NCI-H446 treated with DMSO at 0.1 percent for 48 hours (cell line): Measurements from ENCODE around the gene NUAK2.

Experiments
- DNase-seq: peaks from one replicate; lab custom pipeline; 2025; lab: John Stamatoyannopoulos, UW

The NUAK2 gene

GRCh38 chr1:205346956-205347574 is 25.5 kb upstream of the NUAK2 start:
- no peak for DNase-seq

- DNase-seq, result no peak
Observed at GRCh38 chr1:205345761-205346160, 24.2 kb upstream of the NUAK2 start.

GRCh38 chr1:205344066-205344928 is 22.8 kb upstream of the NUAK2 start:
- DNase-seq, result no peak

- no peak for DNase-seq
Observed at GRCh38 chr1:205343431-205344065, 22.0 kb upstream of the NUAK2 start.

- no peak for DNase-seq
Observed at GRCh38 chr1:205342986-205343385, 21.4 kb upstream of the NUAK2 start.

- no peak for DNase-seq
Observed at GRCh38 chr1:205340676-205341075, 19.1 kb upstream of the NUAK2 start.

GRCh38 chr1:205339717-205340116 is 18.2 kb upstream of the NUAK2 start:
- no peak for DNase-seq

GRCh38 chr1:205339197-205339702 is 17.7 kb upstream of the NUAK2 start:
- no peak for DNase-seq

- no peak for DNase-seq
Observed at GRCh38 chr1:205338011-205338410, 16.5 kb upstream of the NUAK2 start.

- DNase-seq, result no peak
Observed at GRCh38 chr1:205337481-205337880, 15.9 kb upstream of the NUAK2 start.

- DNase-seq, result peak; percentile 42
Observed at GRCh38 chr1:205335692-205336091, 14.1 kb upstream of the NUAK2 start.

- no peak for DNase-seq
Observed at GRCh38 chr1:205332015-205332791, 10.7 kb upstream of the NUAK2 start.

GRCh38 chr1:205330150-205330549 is 8.6 kb upstream of the NUAK2 start:
- no peak for DNase-seq

- no peak for DNase-seq
Observed at GRCh38 chr1:205329719-205330118, 8.2 kb upstream of the NUAK2 start.

GRCh38 chr1:205328476-205328875 is 6.9 kb upstream of the NUAK2 start:
- DNase-seq, result no peak

GRCh38 chr1:205326812-205327466 is 5.4 kb upstream of the NUAK2 start:
- DNase-seq, result no peak

- DNase-seq, result no peak
Observed at GRCh38 chr1:205325334-205325884, 3.9 kb upstream of the NUAK2 start.

- DNase-seq, result no peak
Observed at GRCh38 chr1:205324781-205325180, 3.2 kb upstream of the NUAK2 start.

GRCh38 chr1:205323794-205324193 is 2.2 kb upstream of the NUAK2 start:
- no peak for DNase-seq

- no peak for DNase-seq
Observed at GRCh38 chr1:205321959-205322283, 376 bp upstream of the NUAK2 start.
